ENCODE data around the gene AGMO.

Gene AGMO

GRCh38 chr7:15257689-15258088 lies 304.1 kb downstream of the AGMO start:
- DNase-seq = no peak
- no peaks in the 10 kb centered on the region for H3K4me1 ChIP-seq (ENCODE audit: low read length)
- no peak overlapping the region for H3K4me3 ChIP-seq (ENCODE audit: low read length)
- no peak overlapping the region for H3K4me2 ChIP-seq (ENCODE audit: low read depth, low read length)
- H3K27ac ChIP-seq (ENCODE audit: low read length) = no peak overlapping the region
- no peaks in the 10 kb centered on the region for H3K27me3 ChIP-seq (replicated peaks; ENCODE audit: insufficient read depth, low read length)
- H3K9me2 ChIP-seq (replicated peaks; ENCODE audit: insufficient read depth, low read length) = no peaks in the 10 kb centered on the region
- H2AFZ ChIP-seq (ENCODE audit: low read length) = no peak overlapping the region
- no peaks in the 10 kb centered on the region for H3K9me3 ChIP-seq (replicated peaks; ENCODE audit: insufficient read depth, low read length)
- no peak overlapping the region for H3K9ac ChIP-seq (ENCODE audit: low read length)
- no peaks in the 10 kb centered on the region for H3K79me2 ChIP-seq (ENCODE audit: low read length)
- TF ChIP-seq EZH2phosphoT487 (IDR thresholded peaks at IDR 0.05; ENCODE audit: low read length) (no peak), EZH2 (optimal IDR thresholded peaks at IDR 0.05; ENCODE audit: low read depth, low read length) (no peak)
- TF ChIP-seq, protein P1, sequence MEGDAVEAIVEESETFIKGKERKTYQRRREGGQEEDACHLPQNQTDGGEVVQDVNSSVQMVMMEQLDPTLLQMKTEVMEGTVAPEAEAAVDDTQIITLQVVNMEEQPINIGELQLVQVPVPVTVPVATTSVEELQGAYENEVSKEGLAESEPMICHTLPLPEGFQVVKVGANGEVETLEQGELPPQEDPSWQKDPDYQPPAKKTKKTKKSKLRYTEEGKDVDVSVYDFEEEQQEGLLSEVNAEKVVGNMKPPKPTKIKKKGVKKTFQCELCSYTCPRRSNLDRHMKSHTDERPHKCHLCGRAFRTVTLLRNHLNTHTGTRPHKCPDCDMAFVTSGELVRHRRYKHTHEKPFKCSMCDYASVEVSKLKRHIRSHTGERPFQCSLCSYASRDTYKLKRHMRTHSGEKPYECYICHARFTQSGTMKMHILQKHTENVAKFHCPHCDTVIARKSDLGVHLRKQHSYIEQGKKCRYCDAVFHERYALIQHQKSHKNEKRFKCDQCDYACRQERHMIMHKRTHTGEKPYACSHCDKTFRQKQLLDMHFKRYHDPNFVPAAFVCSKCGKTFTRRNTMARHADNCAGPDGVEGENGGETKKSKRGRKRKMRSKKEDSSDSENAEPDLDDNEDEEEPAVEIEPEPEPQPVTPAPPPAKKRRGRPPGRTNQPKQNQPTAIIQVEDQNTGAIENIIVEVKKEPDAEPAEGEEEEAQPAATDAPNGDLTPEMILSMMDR (IDR thresholded peaks at IDR 0.05; ENCODE audit: low read length) = no peak
- no peaks in the 10 kb centered on the region for H4K20me1 ChIP-seq (ENCODE audit: insufficient read depth, low read length)
- H3K36me3 ChIP-seq (replicated peaks; ENCODE audit: insufficient read depth, low read length) = no peaks in the 10 kb centered on the region
- no peaks in the 10 kb centered on the region for H3F3A ChIP-seq (ENCODE audit: insufficient read depth, low read length)

GRCh38 chr7:15252181-15252580 lies 309.6 kb downstream of the AGMO start:
- DNase-seq = no peak
- TF ChIP-seq EZH2 (optimal IDR thresholded peaks at IDR 0.05; ENCODE audit: low read depth, low read length) (no peak), EZH2phosphoT487 (IDR thresholded peaks at IDR 0.05; ENCODE audit: low read length) (no peak)
- TF ChIP-seq, protein P1 (IDR thresholded peaks at IDR 0.05; ENCODE audit: low read length) = no peak

DNA sequence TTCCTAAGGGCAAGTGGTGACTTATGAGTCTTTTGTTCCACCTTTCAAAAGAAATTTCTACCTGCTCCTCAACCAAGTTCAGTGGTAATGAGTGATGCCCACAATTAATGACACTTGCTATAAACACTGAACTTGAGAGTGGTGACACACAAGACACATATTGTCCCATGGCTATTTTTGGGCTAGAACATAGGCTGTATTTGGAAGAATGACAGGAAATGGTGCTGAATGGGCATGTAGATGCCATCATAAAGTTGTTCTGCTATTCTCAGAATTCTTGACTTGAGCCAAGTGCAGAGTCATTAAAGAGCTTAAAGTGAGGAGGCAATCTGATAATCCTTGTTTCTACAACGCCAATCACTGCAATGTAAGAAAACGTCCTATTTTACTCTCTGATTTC lies 313.3 kb downstream of the AGMO start:
- no peaks in the 10 kb centered on the region for H3K79me2 ChIP-seq (ENCODE audit: low read length)
- no peak overlapping the region for H3K27ac ChIP-seq (ENCODE audit: low read length)
- no peaks in the 10 kb centered on the region for H3K9me2 ChIP-seq (replicated peaks; ENCODE audit: insufficient read depth, low read length)
- TF ChIP-seq EZH2 (optimal IDR thresholded peaks at IDR 0.05; ENCODE audit: low read depth, low read length) (no peak), EZH2phosphoT487 (IDR thresholded peaks at IDR 0.05; ENCODE audit: low read length) (no peak)
- H4K20me1 ChIP-seq (ENCODE audit: insufficient read depth, low read length) = no peaks in the 10 kb centered on the region
- H3K9me3 ChIP-seq (replicated peaks; ENCODE audit: insufficient read depth, low read length) = no peaks in the 10 kb centered on the region
- no peak overlapping the region for H3K4me3 ChIP-seq (ENCODE audit: low read length)
- H2AFZ ChIP-seq (ENCODE audit: low read length) = peak overlapping the region; percentile 19; the same call in 1 of the 2 replicates
- H3K9ac ChIP-seq (ENCODE audit: low read length) = no peak overlapping the region
- peak overlapping the region; percentile 32; the same call in 1 of the 2 replicates for H3K4me2 ChIP-seq (ENCODE audit: low read depth, low read length)
- H3F3A ChIP-seq (ENCODE audit: insufficient read depth, low read length) = no peaks in the 10 kb centered on the region
- peak; percentile 42 for DNase-seq
- H3K27me3 ChIP-seq (replicated peaks; ENCODE audit: insufficient read depth, low read length) = no peaks in the 10 kb centered on the region
- 0 out of 2 replicates have a peak, but pooled peaks cover 3% of the 10 kb centered on the region for H3K4me1 ChIP-seq (ENCODE audit: low read length)
- H3K36me3 ChIP-seq (replicated peaks; ENCODE audit: insufficient read depth, low read length) = no peaks in the 10 kb centered on the region

More at GRCh38 chr7:15252181-15252580, 309.6 kb downstream of the AGMO start:
- no peak overlapping the region for H3K27ac ChIP-seq (ENCODE audit: low read length)
- H3K9me2 ChIP-seq (replicated peaks; ENCODE audit: insufficient read depth, low read length) = no peaks in the 10 kb centered on the region
- H3K4me1 ChIP-seq (ENCODE audit: low read length) = 0 out of 2 replicates have a peak, but pooled peaks cover 3% of the 10 kb centered on the region
- no peaks in the 10 kb centered on the region for H3K27me3 ChIP-seq (replicated peaks; ENCODE audit: insufficient read depth, low read length)
- no peaks in the 10 kb centered on the region for H4K20me1 ChIP-seq (ENCODE audit: insufficient read depth, low read length)
- H3F3A ChIP-seq (ENCODE audit: insufficient read depth, low read length) = no peaks in the 10 kb centered on the region
- H3K9ac ChIP-seq (ENCODE audit: low read length) = no peak overlapping the region
- no peaks in the 10 kb centered on the region for H3K9me3 ChIP-seq (replicated peaks; ENCODE audit: insufficient read depth, low read length)
- no peaks in the 10 kb centered on the region for H3K79me2 ChIP-seq (ENCODE audit: low read length)
- no peaks in the 10 kb centered on the region for H3K36me3 ChIP-seq (replicated peaks; ENCODE audit: insufficient read depth, low read length)
- no peak overlapping the region for H3K4me2 ChIP-seq (ENCODE audit: low read depth, low read length)
- no peak overlapping the region for H3K4me3 ChIP-seq (ENCODE audit: low read length)
- H2AFZ ChIP-seq (ENCODE audit: low read length) = no peak overlapping the region

GRCh38 chr7:15245831-15246230 lies 316.0 kb downstream of the AGMO start:
- Histone ChIP-seq H3K9me2 (replicated peaks; ENCODE audit: insufficient read depth, low read length) (no peaks in the 10 kb centered on the region), H3K79me2 (ENCODE audit: low read length) (no peaks in the 10 kb centered on the region), H3K4me1 (ENCODE audit: low read length) (0 out of 2 replicates have a peak, but pooled peaks cover 3% of the 10 kb centered on the region), H3K9me3 (replicated peaks; ENCODE audit: insufficient read depth, low read length) (no peaks in the 10 kb centered on the region), H4K20me1 (ENCODE audit: insufficient read depth, low read length) (no peaks in the 10 kb centered on the region), H2AFZ (ENCODE audit: low read length) (no peak overlapping the region), H3K27ac (ENCODE audit: low read length) (no peak overlapping the region), H3F3A (ENCODE audit: insufficient read depth, low read length) (no peaks in the 10 kb centered on the region), H3K36me3 (replicated peaks; ENCODE audit: insufficient read depth, low read length) (no peaks in the 10 kb centered on the region), H3K27me3 (replicated peaks; ENCODE audit: insufficient read depth, low read length) (no peaks in the 10 kb centered on the region), H3K9ac (ENCODE audit: low read length) (no peak overlapping the region), H3K4me2 (ENCODE audit: low read depth, low read length) (no peak overlapping the region), H3K4me3 (ENCODE audit: low read length) (no peak overlapping the region)
- TF ChIP-seq EZH2phosphoT487 (IDR thresholded peaks at IDR 0.05; ENCODE audit: low read length) = no peak
- TF ChIP-seq, protein P1 (IDR thresholded peaks at IDR 0.05; ENCODE audit: low read length) = no peak
- no peak for TF ChIP-seq EZH2 (optimal IDR thresholded peaks at IDR 0.05; ENCODE audit: low read depth, low read length)
- DNase-seq = no peak
